CD4-positive, CD25-positive, alpha-beta regulatory T cell (primary cell): ENCODE results near the gene KAZN. TPM values are rescaled to one million over a fixed set of nuclear protein-coding genes. Genes with fewer than 3 reads are reported as not detected.

Source experiments
- ATAC-seq, 2 donors: fragments of 150-1000 bp; cut with Tn5 transposase; one replicate each; pipeline ENCODE4 v1.10.0; 2021; ENCODE audit warnings: low read depth in 2 of 2, moderate number of reproducible peaks in 2 of 2, moderate library complexity in 1 of 2
- DNase-seq, 3 donors: peaks; one replicate each; pipeline versions ENCODE4 v3.0.0 to v3.0.0-alpha.2; 2012 to 2022; ENCODE audit warnings: mixed read lengths in 1 of 3
- H3K27ac ChIP-seq: one replicate; pipeline ENCODE4 v1.7.0; 2013; ENCODE audit warnings: mild to moderate bottlenecking, low read length; ENCODE audit not compliant: insufficient read depth, poor library complexity, severe bottlenecking
- H3K27me3 ChIP-seq: one replicate; pipeline ENCODE4 v1.7.0; 2013; ENCODE audit warnings: low read length; ENCODE audit not compliant: control insufficient read depth, insufficient read depth
- H3K36me3 ChIP-seq: one replicate; pipeline ENCODE4 v1.7.0; 2013; ENCODE audit warnings: mild to moderate bottlenecking, low read length, moderate library complexity; ENCODE audit not compliant: control insufficient read depth, insufficient read depth
- H3K4me1 ChIP-seq: 2 replicates; pipeline ENCODE4 v1.7.0; 2013; ENCODE audit warnings: mild to moderate bottlenecking, low read length; ENCODE audit not compliant: insufficient read depth, control insufficient read depth, poor library complexity, severe bottlenecking
- H3K4me3 ChIP-seq: one replicate; pipeline ENCODE4 v1.7.0; 2013; ENCODE audit warnings: low read depth, mild to moderate bottlenecking, low read length, moderate library complexity
- H3K9me3 ChIP-seq, 2 experiments: 1 replicate in 1 of 2; 2 replicates in 1 of 2; pipeline ENCODE4 v1.7.0; 2013; ENCODE audit warnings: low read length in 2 of 2, mild to moderate bottlenecking in 1 of 2, moderate library complexity in 1 of 2; ENCODE audit not compliant: control insufficient read depth in 2 of 2
- H3K27ac Mint-ChIP-seq, 3 donors: one replicate each; pipeline ENCODE4 v1.8.0; 2020 to 2022; ENCODE audit warnings: mild to moderate bottlenecking in 3 of 3, mixed read lengths in 3 of 3, moderate library complexity in 2 of 3
- H3K27me3 Mint-ChIP-seq: one replicate; pipeline ENCODE4 v1.8.0; 2022; ENCODE audit warnings: mild to moderate bottlenecking, mixed read lengths
- H3K36me3 Mint-ChIP-seq: one replicate; pipeline ENCODE4 v1.8.0; 2020; ENCODE audit warnings: mixed read lengths
- H3K4me1 Mint-ChIP-seq, 4 donors: one replicate each; pipeline ENCODE4 v1.8.0; 2020 to 2022; ENCODE audit warnings: mixed read lengths in 4 of 4, mild to moderate bottlenecking in 1 of 4
- H3K4me3 Mint-ChIP-seq, 4 donors: one replicate each; pipeline ENCODE4 v1.8.0; 2020 to 2022; ENCODE audit warnings: mild to moderate bottlenecking in 4 of 4, mixed read lengths in 4 of 4, moderate library complexity in 3 of 4
- H3K9me3 Mint-ChIP-seq, 7 donors: one replicate each; pipeline ENCODE4 v1.8.0; 2020 to 2022; ENCODE audit warnings: mixed read lengths in 7 of 7, mild to moderate bottlenecking in 3 of 7, moderate library complexity in 2 of 7
- polyA plus RNA-seq, 4 donors: library from polyadenylated mRNA; unstranded; fragments of 300-500 nt; fragmentation: Illumina TruSeq; gene quantifications; one replicate each; pipeline ENCODE4 v1.2.3, GENCODE V29; 2021
- total RNA-seq: library from RNA; stranded (reverse); gene quantifications from one replicate; pipeline ENCODE4 v1.2.3, GENCODE V29; 2022

The KAZN gene
- total and polyA plus RNA-seq, 5 donors from 2014 or later = not detected

DNA sequence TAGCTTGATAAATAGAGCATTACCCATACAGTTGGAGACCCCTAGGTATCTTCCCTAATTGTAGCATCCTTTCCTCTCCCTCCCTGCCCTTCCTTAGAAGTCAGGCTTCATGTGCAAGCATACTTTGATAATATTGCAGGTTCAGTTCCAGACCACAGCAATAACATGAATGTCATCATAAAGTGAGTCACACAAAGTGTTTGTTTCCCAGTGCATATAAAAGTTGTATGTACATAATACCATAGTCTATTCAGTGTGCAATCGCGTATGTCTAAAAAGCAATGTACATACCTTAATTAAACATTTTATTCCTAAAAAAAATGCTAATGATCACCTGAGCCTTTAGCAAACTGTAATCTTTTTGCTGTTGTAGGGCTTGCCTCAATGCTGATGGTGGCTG is 33.4 kb upstream of the KAZN start:
- Mint-ChIP-seq H3K4me1 (no peaks in the 10 kb centered on the region), H3K27me3 (peaks cover 6% of the 10 kb centered on the region), H3K36me3 (no peaks in the 10 kb centered on the region), H3K9me3 (peaks cover 0 to 2% (median 0%) of the 10 kb centered on the region in 7 donors), H3K4me3 (peak overlapping the region in 1 of 4 donors; percentile 54), H3K27ac (no peak overlapping the region)
- Histone ChIP-seq H3K36me3 (no peaks in the 10 kb centered on the region), H3K27me3 (peaks cover 2% of the 10 kb centered on the region), H3K9me3 (no peaks in the 10 kb centered on the region), H3K27ac (no peak overlapping the region), H3K4me3 (no peak overlapping the region), H3K4me1 (no peaks in the 10 kb centered on the region)
- DNase-seq (no peak), ATAC-seq (no peak)

DNA sequence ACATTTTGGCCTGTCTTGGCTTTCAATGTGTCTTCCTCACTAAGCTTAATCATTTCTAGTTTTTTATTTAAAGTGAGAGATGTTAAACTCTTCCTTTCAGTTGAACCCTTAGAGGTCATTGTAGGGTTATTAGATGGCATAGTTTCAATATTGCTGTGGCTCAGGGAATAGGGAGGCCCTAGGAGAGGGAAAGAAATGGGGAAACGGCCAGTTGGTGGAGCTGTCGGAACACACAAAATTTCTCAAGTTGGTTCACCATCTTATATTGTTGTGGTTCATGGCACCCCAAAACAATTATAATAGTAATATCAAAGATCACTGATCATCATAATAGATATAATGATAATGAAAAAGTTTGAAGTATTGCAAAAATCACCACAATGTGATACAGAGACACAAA is 31.4 kb upstream of the KAZN start:
- H3K36me3 Mint-ChIP-seq = no peaks in the 10 kb centered on the region
- peaks cover 6% of the 10 kb centered on the region for H3K27me3 Mint-ChIP-seq
- Histone ChIP-seq H3K27ac (no peak overlapping the region), H3K9me3 (no peaks in the 10 kb centered on the region), H3K27me3 (peaks cover 2% of the 10 kb centered on the region), H3K4me1 (no peaks in the 10 kb centered on the region), H3K36me3 (no peaks in the 10 kb centered on the region), H3K4me3 (no peak overlapping the region)
- no peak for DNase-seq
- H3K4me3 Mint-ChIP-seq = no peak overlapping the region
- ATAC-seq = no peak
- H3K4me1 Mint-ChIP-seq = no peaks in the 10 kb centered on the region
- no peak overlapping the region for H3K27ac Mint-ChIP-seq
- peaks cover 0 to 4% (median 0%) of the 10 kb centered on the region in 7 donors for H3K9me3 Mint-ChIP-seq

DNA sequence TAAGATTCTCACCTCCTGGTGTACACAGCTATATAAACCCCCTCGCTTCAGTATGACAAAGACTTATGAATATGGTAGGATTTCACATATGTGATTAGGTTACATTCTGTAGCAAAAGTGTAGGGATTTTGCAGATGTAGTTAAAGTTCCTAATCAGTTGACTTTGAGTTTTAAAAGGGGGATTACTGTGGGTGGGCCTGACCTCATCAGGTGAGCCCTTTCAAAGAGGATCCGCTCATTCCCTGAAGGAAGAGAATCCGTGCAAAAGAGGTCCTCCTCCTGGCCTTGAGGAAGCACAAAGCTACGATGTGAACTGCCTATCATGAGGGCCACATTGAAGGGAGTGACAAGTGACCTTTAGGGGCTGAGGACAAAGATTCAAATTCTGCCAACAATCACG is 30.6 kb upstream of the KAZN start:
- Mint-ChIP-seq H3K27ac (no peak overlapping the region), H3K36me3 (no peaks in the 10 kb centered on the region), H3K4me1 (no peaks in the 10 kb centered on the region), H3K27me3 (peaks cover 6% of the 10 kb centered on the region), H3K4me3 (no peak overlapping the region), H3K9me3 (peaks cover 0 to 4% (median 0%) of the 10 kb centered on the region in 7 donors)
- no peak for DNase-seq
- Histone ChIP-seq H3K4me3 (no peak overlapping the region), H3K9me3 (no peaks in the 10 kb centered on the region), H3K27ac (no peak overlapping the region), H3K4me1 (no peaks in the 10 kb centered on the region), H3K36me3 (no peaks in the 10 kb centered on the region), H3K27me3 (peaks cover 2% of the 10 kb centered on the region)
- ATAC-seq = no peak

DNA sequence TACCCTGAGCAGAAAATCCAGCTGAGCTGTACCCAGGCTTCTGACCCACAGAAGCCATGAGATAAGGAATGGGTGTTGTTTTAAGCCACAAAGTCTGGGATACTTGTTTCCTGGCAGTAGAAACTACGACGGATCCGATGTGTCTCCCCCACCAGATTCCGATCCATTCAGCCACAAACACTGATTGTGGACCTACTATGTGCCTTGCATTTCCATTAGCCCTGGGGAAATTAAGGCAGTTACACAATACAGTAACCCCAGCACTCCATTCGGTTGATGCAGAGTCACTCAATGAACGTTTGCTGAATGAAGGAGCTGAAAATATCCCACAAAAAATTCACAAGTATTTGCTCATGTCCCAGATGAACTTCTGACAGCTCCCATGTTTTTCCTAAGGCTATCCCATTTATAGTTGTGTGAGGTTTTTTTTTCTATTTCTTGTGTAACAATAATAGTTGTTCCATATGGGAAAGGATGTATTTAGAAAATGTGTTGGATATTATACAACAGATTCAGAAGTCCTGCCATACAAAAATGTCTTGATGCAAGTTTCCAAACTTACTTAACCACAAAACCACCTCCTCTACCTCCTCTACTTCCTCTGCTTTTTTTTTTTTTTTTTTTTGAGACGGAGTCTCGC is 29.6 kb upstream of the KAZN start:
- Mint-ChIP-seq H3K4me1 (no peaks in the 10 kb centered on the region), H3K27ac (no peak overlapping the region), H3K36me3 (no peaks in the 10 kb centered on the region), H3K27me3 (peaks cover 6% of the 10 kb centered on the region), H3K4me3 (no peak overlapping the region), H3K9me3 (peaks cover 0 to 4% (median 0%) of the 10 kb centered on the region in 7 donors)
- Histone ChIP-seq H3K27ac (no peak overlapping the region), H3K27me3 (no peaks in the 10 kb centered on the region), H3K9me3 (no peaks in the 10 kb centered on the region), H3K4me3 (no peak overlapping the region), H3K36me3 (no peaks in the 10 kb centered on the region), H3K4me1 (no peaks in the 10 kb centered on the region)
- no peak for DNase-seq
- ATAC-seq = no peak

DNA sequence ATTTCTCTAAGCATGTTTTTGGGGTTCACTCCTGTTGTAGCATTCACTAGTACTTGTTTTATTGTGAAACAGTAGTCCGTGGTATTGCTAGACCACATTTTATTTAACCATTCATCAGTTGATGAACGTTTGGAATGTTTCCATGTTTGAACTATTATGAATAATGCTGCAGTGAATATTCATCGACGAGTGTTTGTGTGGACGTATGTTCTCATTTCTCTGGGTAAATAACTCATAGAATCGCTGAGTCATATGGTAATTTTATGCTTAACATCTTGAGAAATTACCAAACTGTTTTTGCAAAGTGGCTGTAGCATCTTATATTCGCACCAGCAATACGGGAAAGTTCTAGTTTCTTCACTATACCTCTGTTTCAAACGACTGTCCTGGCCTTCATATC is 28.0 kb upstream of the KAZN start:
- peaks cover 6% of the 10 kb centered on the region for H3K27me3 Mint-ChIP-seq
- H3K4me1 ChIP-seq = no peaks in the 10 kb centered on the region
- H3K27me3 ChIP-seq = no peaks in the 10 kb centered on the region
- no peak overlapping the region for H3K4me3 ChIP-seq
- DNase-seq = no peak
- H3K9me3 ChIP-seq = no peaks in the 10 kb centered on the region
- no peak overlapping the region for H3K27ac ChIP-seq
- H3K27ac Mint-ChIP-seq = no peak overlapping the region
- no peak overlapping the region for H3K4me3 Mint-ChIP-seq
- peaks cover 0 to 5% (median 4%) of the 10 kb centered on the region in 7 donors for H3K9me3 Mint-ChIP-seq
- H3K4me1 Mint-ChIP-seq = no peaks in the 10 kb centered on the region
- no peaks in the 10 kb centered on the region for H3K36me3 Mint-ChIP-seq
- H3K36me3 ChIP-seq = no peaks in the 10 kb centered on the region
- ATAC-seq = no peak

DNA sequence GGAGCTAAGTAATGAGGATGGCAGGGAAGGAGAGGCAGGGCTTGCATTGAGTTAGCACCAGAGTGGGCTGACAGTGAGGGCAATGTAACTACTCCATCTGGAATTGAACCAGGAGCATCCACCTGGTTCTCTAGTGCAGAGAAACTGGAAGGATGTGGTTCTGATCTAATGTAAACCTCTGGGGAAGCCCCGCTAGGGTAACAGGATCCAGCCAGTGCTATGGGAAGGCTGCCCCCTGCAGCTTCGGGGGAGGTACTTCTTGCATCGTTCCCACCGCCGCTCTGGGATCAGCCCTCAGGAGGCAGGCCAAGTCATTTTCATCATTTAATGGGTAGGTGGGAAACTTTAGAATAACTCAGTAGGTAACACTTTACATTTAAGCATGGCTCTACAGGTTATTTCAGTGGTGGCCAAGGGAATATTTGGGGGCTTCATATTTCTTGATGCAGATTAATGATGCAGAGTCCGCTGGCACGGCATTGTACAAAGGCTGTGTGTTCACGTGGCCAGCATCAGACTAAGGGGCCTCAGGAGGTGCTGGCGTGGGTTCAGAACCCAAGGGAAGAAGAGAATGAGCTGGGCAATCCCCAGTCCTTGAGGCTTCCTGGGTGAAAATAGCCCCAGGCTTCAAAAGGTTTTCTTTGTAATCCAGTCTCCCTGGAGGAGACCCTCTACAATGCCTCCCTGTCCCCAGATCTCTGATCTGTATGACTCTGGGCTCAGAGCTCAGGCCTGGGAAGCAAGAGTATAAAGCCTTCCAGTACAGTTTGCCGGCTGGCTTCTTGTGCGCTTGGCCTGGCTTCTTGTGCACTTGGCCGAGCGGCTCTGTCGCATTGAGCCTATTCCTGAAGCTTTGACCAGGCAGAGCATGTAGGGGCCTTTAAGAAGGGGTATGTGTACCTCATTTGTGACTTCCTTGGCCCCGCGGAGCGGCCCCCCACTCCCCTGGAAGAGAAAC is 26.4 kb upstream of the KAZN start:
- Mint-ChIP-seq H3K4me3 (no peak overlapping the region), H3K4me1 (no peaks in the 10 kb centered on the region), H3K27ac (no peak overlapping the region), H3K27me3 (peaks cover 6% of the 10 kb centered on the region), H3K36me3 (no peaks in the 10 kb centered on the region), H3K9me3 (peaks cover 0 to 6% (median 2%) of the 10 kb centered on the region in 7 donors)
- Histone ChIP-seq H3K27me3 (no peaks in the 10 kb centered on the region), H3K4me1 (no peaks in the 10 kb centered on the region), H3K4me3 (no peak overlapping the region), H3K36me3 (no peaks in the 10 kb centered on the region), H3K9me3 (no peaks in the 10 kb centered on the region), H3K27ac (no peak overlapping the region)
- ATAC-seq = no peak
- DNase-seq = no peak

DNA sequence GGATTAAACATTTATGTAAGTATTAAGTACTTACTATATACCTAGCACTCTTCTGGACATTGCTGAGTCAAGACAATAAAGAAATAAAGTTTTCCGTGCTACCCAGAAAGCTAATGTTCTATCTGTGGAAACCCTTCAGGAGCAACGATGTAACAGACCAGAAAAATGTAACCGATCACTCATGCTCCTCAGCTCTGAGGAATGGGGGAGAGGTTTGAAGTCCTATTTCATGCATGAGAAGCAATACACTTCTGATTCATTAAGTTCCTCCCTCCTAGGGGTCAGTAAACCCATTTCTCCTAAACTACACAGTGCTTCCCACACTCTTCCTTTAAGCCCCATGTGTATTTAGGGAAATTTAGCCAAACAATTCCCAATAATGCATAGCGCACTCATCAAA is 25.6 kb upstream of the KAZN start:
- H3K27ac Mint-ChIP-seq = no peak overlapping the region
- no peak for DNase-seq
- H3K4me1 Mint-ChIP-seq = no peaks in the 10 kb centered on the region
- H3K9me3 Mint-ChIP-seq = peaks cover 0 to 6% (median 2%) of the 10 kb centered on the region in 7 donors
- H3K4me3 Mint-ChIP-seq = no peak overlapping the region
- H3K27me3 ChIP-seq = no peaks in the 10 kb centered on the region
- H3K36me3 Mint-ChIP-seq = no peaks in the 10 kb centered on the region
- H3K4me3 ChIP-seq = no peak overlapping the region
- no peaks in the 10 kb centered on the region for H3K9me3 ChIP-seq
- ATAC-seq = no peak
- no peaks in the 10 kb centered on the region for H3K36me3 ChIP-seq
- peaks cover 6% of the 10 kb centered on the region for H3K27me3 Mint-ChIP-seq
- no peaks in the 10 kb centered on the region for H3K4me1 ChIP-seq
- H3K27ac ChIP-seq = no peak overlapping the region
